Measurements from ENCODE around the gene ZCCHC24. TPM values are rescaled to one million over a fixed set of nuclear protein-coding genes. Genes with fewer than 3 reads are reported as not detected.
A peak's percentile ranks its signal among the peaks of the same experiment; 100 is the strongest.

Gene ZCCHC24
- total RNA-seq, 1 experiment from 2014 or later, result 3.8 TPM

- Histone ChIP-seq H2BK20ac (ENCODE audit: low read depth, low read length, poor library complexity, severe bottlenecking) (no peak overlapping the region), H3K4me2 (ENCODE audit: insufficient read depth, insufficient read length, low read length) (no peak overlapping the region), H3K27me3 (ENCODE audit: insufficient read depth, low read length) (no peaks in the 10 kb centered on the region), H3K23ac (ENCODE audit: insufficient read length, low read depth, low read length) (no peak overlapping the region), H3T11ph (ENCODE audit: low read length) (no peak overlapping the region), H3K14ac (ENCODE audit: insufficient read depth, low read length) (no peak overlapping the region), H3K9ac (ENCODE audit: extremely low read depth, insufficient read length, low read length) (no peak overlapping the region), H3K9me3 (ENCODE audit: control insufficient read depth, low read depth, low read length) (no peaks in the 10 kb centered on the region), H3K18ac (ENCODE audit: insufficient read length, low read depth, low read length) (no peak overlapping the region), H3K27ac (ENCODE audit: insufficient read length, low read depth, low read length) (no peak overlapping the region), H2BK12ac (ENCODE audit: insufficient read length, low read depth, low read length) (no peak overlapping the region), H4K91ac (ENCODE audit: insufficient read length, low read depth, low read length) (no peak overlapping the region), H3K56ac (ENCODE audit: insufficient read length, low read depth, low read length) (no peak overlapping the region), H2BK15ac (ENCODE audit: low read depth, low read length) (no peak overlapping the region), H3K4me1 (ENCODE audit: insufficient read depth, low read length) (no peaks in the 10 kb centered on the region), H4K5ac (ENCODE audit: insufficient read length, low read depth, low read length) (no peak overlapping the region), H2BK5ac (ENCODE audit: insufficient read length, low read length) (no peak overlapping the region), H2BK120ac (ENCODE audit: low read depth, low read length, poor library complexity, severe bottlenecking) (no peak overlapping the region), H4K8ac (replicated peaks; ENCODE audit: insufficient read length, low read depth, low read length) (no peak overlapping the region), H3K23me2 (ENCODE audit: insufficient read length, low read depth, low read length, poor library complexity, severe bottlenecking) (no peaks in the 10 kb centered on the region), H3K79me2 (ENCODE audit: insufficient read depth, low read length) (no peaks in the 10 kb centered on the region), H3K4ac (ENCODE audit: low read depth, low read length) (no peak overlapping the region), H3K79me1 (ENCODE audit: insufficient read depth, low read depth, low read length, poor library complexity, severe bottlenecking) (no peaks in the 10 kb centered on the region), H2AK5ac (ENCODE audit: insufficient read length, low read length) (no peak overlapping the region), H4K20me1 (ENCODE audit: control insufficient read depth, insufficient read depth, insufficient read length) (no peaks in the 10 kb centered on the region), H2AFZ (ENCODE audit: low read length) (no peak overlapping the region)
- Mint-ChIP-seq H3K36me3 (ENCODE audit: insufficient read depth in 1 of 3, low read depth in 3 of 3) (no peaks in the 10 kb centered on the region), H3K9me3 (no peaks in the 10 kb centered on the region), H3K4me1 (peaks cover 8 to 11% of the 10 kb centered on the region in 2 experiments), H3K4me3 (no peak overlapping the region), H3K27ac (peak overlapping the region in 1 of 3 experiments; percentile 33; a peak in 2 of 7 replicates), H3K27me3 (ENCODE audit: low read depth) (peaks cover 5% of the 10 kb centered on the region; the same call in 1 of the 2 replicates)
- WGBS (ENCODE audit: extremely low coverage, insufficient read length, low lambda C conversion rate), result no CpG with 5 or more reads among the region's 9 CpGs
- TF ChIP-seq, protein P1, sequence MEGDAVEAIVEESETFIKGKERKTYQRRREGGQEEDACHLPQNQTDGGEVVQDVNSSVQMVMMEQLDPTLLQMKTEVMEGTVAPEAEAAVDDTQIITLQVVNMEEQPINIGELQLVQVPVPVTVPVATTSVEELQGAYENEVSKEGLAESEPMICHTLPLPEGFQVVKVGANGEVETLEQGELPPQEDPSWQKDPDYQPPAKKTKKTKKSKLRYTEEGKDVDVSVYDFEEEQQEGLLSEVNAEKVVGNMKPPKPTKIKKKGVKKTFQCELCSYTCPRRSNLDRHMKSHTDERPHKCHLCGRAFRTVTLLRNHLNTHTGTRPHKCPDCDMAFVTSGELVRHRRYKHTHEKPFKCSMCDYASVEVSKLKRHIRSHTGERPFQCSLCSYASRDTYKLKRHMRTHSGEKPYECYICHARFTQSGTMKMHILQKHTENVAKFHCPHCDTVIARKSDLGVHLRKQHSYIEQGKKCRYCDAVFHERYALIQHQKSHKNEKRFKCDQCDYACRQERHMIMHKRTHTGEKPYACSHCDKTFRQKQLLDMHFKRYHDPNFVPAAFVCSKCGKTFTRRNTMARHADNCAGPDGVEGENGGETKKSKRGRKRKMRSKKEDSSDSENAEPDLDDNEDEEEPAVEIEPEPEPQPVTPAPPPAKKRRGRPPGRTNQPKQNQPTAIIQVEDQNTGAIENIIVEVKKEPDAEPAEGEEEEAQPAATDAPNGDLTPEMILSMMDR (conservative IDR thresholded peaks at IDR 0.05), result no peak
- peak; percentile 22 for DNase-seq
Measured at GRCh38 chr10:79379512-79380124, 65.8 kb downstream of the ZCCHC24 start.
